GM12873 (cell line): ENCODE data around the gene RCOR2.

ENCODE experiments used
- CTCF ChIP-seq: IDR thresholded peaks from 2 replicates; pipeline ENCODE4 v1.5.1; 2012; ENCODE audit warnings: low read depth, mild to moderate bottlenecking, moderate library complexity, low read length, control low read depth; ENCODE audit not compliant: insufficient read depth; ENCODE audit errors: missing control alignments

Gene RCOR2

GRCh38 chr11:63879598-63880402 lies 37.2 kb downstream of the RCOR2 start:
- no peak for TF ChIP-seq CTCF

DNA sequence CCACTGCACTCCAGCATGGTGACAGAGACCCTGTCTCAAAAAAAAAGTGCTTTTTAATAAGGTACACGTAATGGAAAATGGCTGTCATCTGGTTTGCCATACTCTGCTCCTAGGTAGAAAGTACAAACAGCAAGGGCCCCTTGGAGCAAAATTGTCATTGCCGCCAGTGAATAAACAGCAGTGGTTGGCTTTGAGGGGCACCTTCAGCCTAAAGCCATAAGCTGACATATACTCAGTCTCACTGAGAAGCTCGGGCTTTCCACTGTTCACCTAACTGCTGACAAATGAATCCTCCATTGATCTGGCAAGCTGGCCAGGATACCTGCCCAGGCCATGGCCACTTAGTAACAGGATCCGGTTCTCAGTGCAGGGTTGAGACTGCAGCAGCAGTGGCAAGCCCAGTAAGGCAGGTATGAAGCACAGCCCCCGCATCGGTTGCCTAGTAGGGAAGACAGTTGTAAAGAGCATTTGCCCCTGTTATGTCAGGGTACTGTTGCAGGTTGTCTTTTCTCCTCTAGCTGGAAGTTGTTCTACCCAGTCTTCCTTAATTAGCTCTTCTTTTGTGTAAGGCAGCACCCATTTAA lies 39.2 kb downstream of the RCOR2 start:
- no peak for TF ChIP-seq CTCF

- no peak for TF ChIP-seq CTCF
Observed at GRCh38 chr11:63876616-63877015, 40.3 kb downstream of the RCOR2 start.

DNA sequence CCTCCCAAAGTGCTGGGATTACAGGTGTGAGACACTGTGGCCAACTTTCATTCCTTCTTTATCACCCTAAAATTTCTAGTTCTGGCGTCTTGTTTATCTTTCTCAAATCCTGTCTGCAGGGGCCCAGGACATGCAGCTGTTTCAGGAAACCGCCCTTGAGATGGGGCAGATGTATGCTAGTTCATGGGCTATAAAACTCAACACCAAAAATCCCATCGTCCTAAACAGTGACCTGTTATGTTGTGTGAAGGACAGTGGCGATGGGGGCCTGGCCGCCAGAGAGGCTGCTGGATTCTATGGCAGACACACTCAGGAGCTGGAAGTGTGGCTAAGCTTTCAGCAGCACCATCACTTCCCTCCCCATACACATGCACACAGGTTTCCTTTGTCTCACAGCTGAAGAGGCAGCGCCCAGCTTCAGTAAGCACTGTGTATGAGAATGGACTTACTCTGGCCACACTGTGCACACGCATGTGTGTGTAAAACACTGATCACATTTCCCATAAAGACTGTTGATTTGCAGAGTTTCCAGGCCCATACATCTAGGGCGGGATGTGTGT lies 41.4 kb downstream of the RCOR2 start:
- TF ChIP-seq CTCF = no peak

- no peak for TF ChIP-seq CTCF
Observed at GRCh38 chr11:63874511-63874910, 42.5 kb downstream of the RCOR2 start.

- TF ChIP-seq CTCF = no peak
Observed at GRCh38 chr11:63873311-63873710, 43.7 kb downstream of the RCOR2 start.

GRCh38 chr11:63872800-63873197 lies 44.2 kb downstream of the RCOR2 start:
- no peak for TF ChIP-seq CTCF
